Endothelial cell of hepatic sinusoid (primary cell): ENCODE data around the gene WFDC11.

Experiments used
- in situ Hi-C: cut with HindIII; loops from 2 replicates; pipeline ENCODE4 v1.10.0; 2017; ENCODE audit warnings: low sequenced_read_pairs

Gene WFDC11

GRCh38 chr20:45629496-45630100 lies 40.4 kb downstream of the WFDC11 start, which contains the start of gene WFDC10A:
WFDC10A (plus strand) TSS chr20:45629739; CDS start chr20:45629814, 75 bp downstream.
- in situ Hi-C loops = no loop called here

DNA sequence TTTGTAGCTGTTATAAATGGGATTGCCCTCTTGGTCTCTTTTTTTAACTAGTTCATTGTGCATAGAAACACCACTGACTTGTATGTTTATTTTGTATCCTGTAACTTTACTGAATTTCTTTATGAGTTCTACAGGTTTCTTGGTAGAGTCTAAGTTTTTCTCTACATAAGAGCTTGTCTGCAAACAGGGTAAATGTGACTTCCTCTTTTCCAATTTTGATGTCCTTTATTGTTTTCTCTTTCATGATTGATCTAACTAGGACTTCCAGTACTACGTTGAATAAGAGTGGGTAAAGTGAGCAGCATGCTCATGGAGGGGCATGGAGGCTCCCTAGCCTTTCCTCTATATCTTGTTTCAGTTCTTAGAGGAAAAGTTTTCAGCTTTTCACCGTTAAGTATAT lies 43.5 kb downstream of the WFDC11 start:
- in situ Hi-C loops = no loop called here

GRCh38 chr20:45621593-45621992 lies 48.4 kb downstream of the WFDC11 start:
- in situ Hi-C loops = no loop called here

DNA sequence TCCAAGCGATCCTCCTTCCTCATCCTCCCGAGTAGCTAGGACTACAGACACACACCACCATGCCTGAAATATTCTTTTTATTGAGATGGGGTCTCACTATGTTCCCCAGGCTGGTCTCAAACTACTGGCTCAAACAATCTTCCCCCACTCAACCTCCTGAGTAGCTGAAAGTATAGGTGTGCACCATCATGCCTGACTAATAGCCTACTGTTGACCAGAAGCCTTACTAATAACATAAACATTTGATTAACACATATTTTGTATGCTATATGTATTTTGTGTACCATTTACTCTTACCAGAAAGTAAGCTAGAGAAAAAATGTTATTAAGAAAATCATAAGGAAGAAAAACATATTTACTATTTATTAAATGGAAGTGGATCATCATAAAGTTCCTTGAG lies 52.4 kb downstream of the WFDC11 start:
- in situ Hi-C loops = no loop called here

- in situ Hi-C loops = loop anchor here (5.0 kb wide), 1 partner anchor 35 kb away; the partner anchor contains the start of gene WFDC8
Observed at GRCh38 chr20:45612314-45612713, 57.7 kb downstream of the WFDC11 start.

GRCh38 chr20:45611054-45611453 lies 59.0 kb downstream of the WFDC11 start:
- in situ Hi-C loops = loop anchor here (5.0 kb wide), 1 partner anchor 34 kb away; the partner anchor contains the start of gene WFDC8

DNA sequence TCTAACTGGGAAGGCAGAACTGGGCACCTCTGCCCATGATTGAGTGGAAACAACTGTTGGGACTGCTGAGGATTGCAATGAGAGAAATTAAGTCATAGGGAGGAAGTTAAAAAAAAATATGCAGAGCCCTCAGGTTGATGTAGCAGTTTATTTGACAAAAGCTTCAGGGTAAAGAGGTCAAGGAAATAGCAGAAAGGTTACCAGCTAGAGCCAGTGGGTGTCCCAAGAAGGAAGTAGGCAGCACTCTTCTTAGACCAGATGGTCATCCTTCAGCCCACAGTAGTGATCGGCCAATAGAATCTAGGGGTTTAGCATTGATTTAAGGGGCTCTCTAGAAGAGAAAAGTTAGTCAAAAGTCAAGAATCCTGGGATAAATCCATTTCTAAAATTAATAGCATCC lies 62.2 kb downstream of the WFDC11 start:
- in situ Hi-C loops = no loop called here
